Measurements from ENCODE around the gene SDR42E1. TPM values are rescaled to one million over a fixed set of nuclear protein-coding genes. Genes with fewer than 3 reads are reported as not detected.
"Not testable (repeated sequence)": the region's sequence is repeated elsewhere in the genome, so short reads cannot be mapped to it uniquely, and the experiment has no call there.

Gene SDR42E1
- total RNA-seq, 1 donor from 2014 or later = 7.5 TPM

- DNase-seq (no peak), ATAC-seq (ENCODE audit: low read depth) (no peak)
- intact Hi-C loops (cut with micrococcal nuclease) = no loop called here
- Mint-ChIP-seq H3K36me3 (ENCODE audit: low read depth) (no peaks in the 10 kb centered on the region), H3K27me3 (peaks cover 6% of the 10 kb centered on the region), H3K9me3 (peaks cover 2% of the 10 kb centered on the region), H3K27ac (no peak overlapping the region), H3K4me3 (no peak overlapping the region), H3K4me1 (no peaks in the 10 kb centered on the region)
- TF ChIP-seq, protein P1, sequence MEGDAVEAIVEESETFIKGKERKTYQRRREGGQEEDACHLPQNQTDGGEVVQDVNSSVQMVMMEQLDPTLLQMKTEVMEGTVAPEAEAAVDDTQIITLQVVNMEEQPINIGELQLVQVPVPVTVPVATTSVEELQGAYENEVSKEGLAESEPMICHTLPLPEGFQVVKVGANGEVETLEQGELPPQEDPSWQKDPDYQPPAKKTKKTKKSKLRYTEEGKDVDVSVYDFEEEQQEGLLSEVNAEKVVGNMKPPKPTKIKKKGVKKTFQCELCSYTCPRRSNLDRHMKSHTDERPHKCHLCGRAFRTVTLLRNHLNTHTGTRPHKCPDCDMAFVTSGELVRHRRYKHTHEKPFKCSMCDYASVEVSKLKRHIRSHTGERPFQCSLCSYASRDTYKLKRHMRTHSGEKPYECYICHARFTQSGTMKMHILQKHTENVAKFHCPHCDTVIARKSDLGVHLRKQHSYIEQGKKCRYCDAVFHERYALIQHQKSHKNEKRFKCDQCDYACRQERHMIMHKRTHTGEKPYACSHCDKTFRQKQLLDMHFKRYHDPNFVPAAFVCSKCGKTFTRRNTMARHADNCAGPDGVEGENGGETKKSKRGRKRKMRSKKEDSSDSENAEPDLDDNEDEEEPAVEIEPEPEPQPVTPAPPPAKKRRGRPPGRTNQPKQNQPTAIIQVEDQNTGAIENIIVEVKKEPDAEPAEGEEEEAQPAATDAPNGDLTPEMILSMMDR (IDR thresholded peaks at IDR 0.05) = no peak
- POLR2A ChIA-PET = no interaction called here
- CTCF ChIA-PET = no interaction called here
Observed at GRCh38 chr16:81987706-81988105, 23.6 kb downstream of the SDR42E1 start.

GRCh38 chr16:81987121-81987520 is 24.1 kb downstream of the SDR42E1 start:
- peaks cover 2% of the 10 kb centered on the region for H3K9me3 Mint-ChIP-seq
- ATAC-seq (ENCODE audit: low read depth) (no peak), DNase-seq (no peak)
- POLR2A ChIA-PET = no interaction called here
- H3K4me1 Mint-ChIP-seq = no peaks in the 10 kb centered on the region
- CTCF ChIA-PET = no interaction called here
- no peak overlapping the region for H3K4me3 Mint-ChIP-seq
- TF ChIP-seq, protein P1 (IDR thresholded peaks at IDR 0.05) = no peak
- no peaks in the 10 kb centered on the region for H3K36me3 Mint-ChIP-seq (ENCODE audit: low read depth)
- H3K27ac Mint-ChIP-seq = no peak overlapping the region
- H3K27me3 Mint-ChIP-seq = peaks cover 7% of the 10 kb centered on the region
- intact Hi-C loops (cut with micrococcal nuclease) = no loop called here

DNA sequence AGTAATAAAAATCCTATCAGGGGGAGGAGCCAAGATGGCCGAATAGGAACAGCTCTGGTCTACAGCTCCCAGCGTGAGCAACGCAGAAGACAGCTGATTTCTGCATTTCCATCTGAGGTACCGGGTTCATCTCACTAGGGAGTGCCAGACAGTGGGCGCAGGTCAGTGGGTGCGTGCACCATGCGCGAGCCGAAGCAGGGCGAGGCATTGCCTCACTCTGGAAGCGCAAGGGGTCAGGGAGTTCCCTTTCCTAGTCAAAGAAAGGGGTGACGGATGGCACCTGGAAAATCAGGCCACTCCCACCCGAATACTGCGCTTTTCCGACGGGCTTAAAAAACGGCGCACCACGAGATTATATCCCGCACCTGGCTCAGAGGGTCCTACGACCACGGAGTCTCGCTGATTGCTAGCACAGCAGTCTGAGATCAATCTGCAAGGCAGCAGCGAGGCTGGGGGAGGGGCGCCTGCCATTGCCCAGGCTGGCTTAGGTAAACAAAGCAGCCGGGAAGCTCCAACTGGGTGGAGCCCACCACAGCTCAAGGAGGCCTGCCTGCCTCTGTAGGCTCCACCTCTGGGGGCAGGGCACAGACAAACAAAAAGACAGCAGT is 33.8 kb downstream of the SDR42E1 start:
- H3K9me3 Mint-ChIP-seq; H3K4me3 Mint-ChIP-seq; ATAC-seq (ENCODE audit: low read depth); H3K27ac Mint-ChIP-seq; H3K27me3 Mint-ChIP-seq; H3K4me1 Mint-ChIP-seq; intact Hi-C loops (cut with micrococcal nuclease); CTCF ChIA-PET; POLR2A ChIA-PET; H3K36me3 Mint-ChIP-seq (ENCODE audit: low read depth); DNase-seq: not testable (repeated sequence)

DNA sequence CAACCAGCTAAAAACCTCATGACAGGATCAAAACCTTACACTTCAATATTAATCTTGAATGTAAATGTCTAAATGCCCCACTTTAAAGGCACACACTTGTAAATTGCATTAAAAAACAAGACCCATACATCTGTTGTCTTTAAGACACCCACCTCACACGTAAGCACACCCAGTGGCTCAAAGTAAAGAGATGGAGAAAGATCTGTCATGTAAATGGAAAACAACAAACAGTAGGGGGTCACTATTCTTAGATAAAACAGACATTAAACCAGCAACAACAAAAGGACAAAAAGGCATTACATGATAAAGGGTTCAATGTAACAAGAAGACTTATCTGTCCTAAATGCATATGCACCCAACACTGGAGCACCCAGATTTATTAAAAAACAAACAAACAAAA is 35.6 kb downstream of the SDR42E1 start:
- CTCF ChIA-PET = no interaction called here
- H3K4me3 Mint-ChIP-seq = no peak overlapping the region
- H3K4me1 Mint-ChIP-seq = no peaks in the 10 kb centered on the region
- no peak for ATAC-seq (ENCODE audit: low read depth)
- intact Hi-C loops (cut with micrococcal nuclease) = no loop called here
- H3K9me3 Mint-ChIP-seq = peaks cover 15% of the 10 kb centered on the region
- no peak for DNase-seq
- TF ChIP-seq, protein P1 (IDR thresholded peaks at IDR 0.05) = no peak
- POLR2A ChIA-PET = no interaction called here
- peaks cover 3% of the 10 kb centered on the region for H3K36me3 Mint-ChIP-seq (ENCODE audit: low read depth)
- no peak overlapping the region for H3K27ac Mint-ChIP-seq
- H3K27me3 Mint-ChIP-seq = no peaks in the 10 kb centered on the region

DNA sequence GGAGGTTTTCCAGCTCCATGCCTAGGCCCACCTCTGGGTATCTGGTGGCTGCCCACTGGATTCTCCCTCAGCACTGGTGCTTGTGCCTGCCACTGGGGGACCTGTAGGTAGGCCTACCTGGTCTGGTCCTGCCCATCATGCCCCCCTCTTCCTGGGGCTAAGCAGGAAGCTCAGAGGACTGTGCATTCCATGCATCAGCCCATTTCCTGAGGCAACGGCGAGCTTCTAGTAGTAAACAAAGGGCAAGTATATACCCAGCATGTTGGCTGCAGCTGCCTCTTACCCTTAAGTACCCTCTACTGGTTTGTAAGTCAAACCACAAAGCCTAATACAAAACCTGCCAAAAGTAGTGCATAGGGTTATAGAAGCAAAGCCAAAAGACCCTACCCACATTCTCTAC is 37.5 kb downstream of the SDR42E1 start:
- H3K27ac Mint-ChIP-seq = no peak overlapping the region
- ChIA-PET CTCF (no interaction called here), POLR2A (no interaction called here)
- no peak overlapping the region for H3K4me3 Mint-ChIP-seq
- H3K36me3 Mint-ChIP-seq (ENCODE audit: low read depth) = peaks cover 3% of the 10 kb centered on the region
- no peaks in the 10 kb centered on the region for H3K27me3 Mint-ChIP-seq
- no peaks in the 10 kb centered on the region for H3K4me1 Mint-ChIP-seq
- intact Hi-C loops (cut with micrococcal nuclease) = no loop called here
- H3K9me3 Mint-ChIP-seq = peaks cover 20% of the 10 kb centered on the region
- TF ChIP-seq, protein P1 (IDR thresholded peaks at IDR 0.05) = no peak
- ATAC-seq (ENCODE audit: low read depth) (no peak), DNase-seq (no peak)

- Mint-ChIP-seq H3K36me3 (ENCODE audit: low read depth) (peaks cover under 1% of the 10 kb centered on the region), H3K27me3 (no peaks in the 10 kb centered on the region), H3K4me3 (no peak overlapping the region), H3K9me3 (peaks cover 21% of the 10 kb centered on the region), H3K27ac (no peak overlapping the region), H3K4me1 (peaks cover 6% of the 10 kb centered on the region)
- ATAC-seq (ENCODE audit: low read depth) (no peak), DNase-seq (no peak)
- TF ChIP-seq, protein P1 (IDR thresholded peaks at IDR 0.05) = no peak
- ChIA-PET CTCF (no interaction called here), POLR2A (no interaction called here)
- intact Hi-C loops (cut with micrococcal nuclease) = no loop called here
Observed at GRCh38 chr16:81971853-81972252, 39.4 kb downstream of the SDR42E1 start.

Data from activated B cell treated with CpG ODN at 0.5 μM for 24 hours (primary cell).